Measurements from ENCODE around the gene PPP1R1B. TPM values are rescaled to one million over a fixed set of nuclear protein-coding genes. Genes with fewer than 3 reads are reported as not detected.

PPP1R1B gene
- total RNA-seq, 1 experiment from 2014 or later: not detected

DNA sequence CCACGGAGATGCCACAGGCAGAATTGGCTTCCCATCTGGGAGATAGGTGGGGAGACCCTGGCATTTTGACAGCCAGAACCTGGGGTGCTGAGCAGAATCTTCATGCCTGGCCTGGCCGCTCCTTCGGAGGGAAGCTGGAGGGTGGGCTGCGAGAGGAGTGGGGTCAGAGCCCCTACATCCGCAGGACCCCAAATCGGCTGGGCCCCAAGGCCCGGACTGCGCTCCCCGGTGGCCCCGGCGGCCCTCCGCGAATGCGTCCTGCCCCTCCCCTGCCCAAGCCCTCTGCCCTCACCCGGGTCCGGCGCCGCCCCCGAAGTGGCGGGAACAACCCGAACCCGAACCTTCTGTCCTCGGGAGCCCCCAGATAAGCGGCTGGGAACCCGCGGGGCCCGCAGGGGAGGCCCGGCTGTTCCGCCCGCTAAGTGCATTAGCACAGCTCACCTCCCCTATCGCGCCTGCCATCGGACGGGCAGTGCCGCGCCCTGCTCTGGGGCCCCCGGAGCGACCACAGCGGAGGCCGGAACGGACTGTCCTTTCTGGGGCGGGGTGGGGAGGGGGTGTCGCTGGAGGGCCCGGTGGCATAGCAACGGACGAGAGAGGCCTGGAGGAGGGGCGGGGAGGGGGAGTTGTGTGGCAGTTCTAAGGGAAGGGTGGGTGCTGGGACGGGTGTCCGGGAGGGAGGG, 40.7 kb downstream of the PPP1R1B start:
- H3K9me3 Mint-ChIP-seq (ENCODE audit: unreplicated experiment): no peaks in the 10 kb centered on the region
- H3K4me3 Mint-ChIP-seq (ENCODE audit: unreplicated experiment): peak overlapping the region; percentile 20
- H3K27ac Mint-ChIP-seq (ENCODE audit: unreplicated experiment): no peak overlapping the region
- no peak overlapping the region for H3K4me3 ChIP-seq (ENCODE audit: low read depth, low read length)
- TF ChIP-seq CTCF (IDR thresholded peaks at IDR 0.05; ENCODE audit: insufficient read depth in 1 of 2, low read depth in 1 of 2, low read length in 1 of 2, severe bottlenecking in 1 of 2, unreplicated experiment in 1 of 2): no peak
- H3K36me3 Mint-ChIP-seq (ENCODE audit: insufficient read depth, unreplicated experiment): peaks cover 10% of the 10 kb centered on the region
- peaks cover 4% of the 10 kb centered on the region for H3K27me3 Mint-ChIP-seq (ENCODE audit: insufficient read depth, unreplicated experiment)
- peaks cover 7% of the 10 kb centered on the region; the same call in 1 of the 2 replicates for H3K4me1 ChIP-seq
- no peaks in the 10 kb centered on the region for H3K27me3 ChIP-seq (replicated peaks; ENCODE audit: control insufficient read depth, insufficient read depth, low read length)
- CTCF ChIA-PET: interaction anchor here (0.8 to 2.5 kb wide), 4 partner anchors 8 to 44 kb away, joined by 3 to 12 read pairs (median 6); no protein-coding TSS in a partner anchor
- intact Hi-C loops (cut with micrococcal nuclease; ENCODE audit: unreplicated experiment): no loop called here
- BruUV-seq (replicated peaks): no TSS peak
- peaks cover 6% of the 10 kb centered on the region for H3K4me1 Mint-ChIP-seq (ENCODE audit: low read depth, unreplicated experiment)
- POLR2A ChIA-PET: no interaction called here
- no peak for DNase-seq
- no peaks in the 10 kb centered on the region for H3K9me3 ChIP-seq
- no peaks in the 10 kb centered on the region for H3K36me3 ChIP-seq (ENCODE audit: control insufficient read depth, insufficient read depth, low read length)

DNA sequence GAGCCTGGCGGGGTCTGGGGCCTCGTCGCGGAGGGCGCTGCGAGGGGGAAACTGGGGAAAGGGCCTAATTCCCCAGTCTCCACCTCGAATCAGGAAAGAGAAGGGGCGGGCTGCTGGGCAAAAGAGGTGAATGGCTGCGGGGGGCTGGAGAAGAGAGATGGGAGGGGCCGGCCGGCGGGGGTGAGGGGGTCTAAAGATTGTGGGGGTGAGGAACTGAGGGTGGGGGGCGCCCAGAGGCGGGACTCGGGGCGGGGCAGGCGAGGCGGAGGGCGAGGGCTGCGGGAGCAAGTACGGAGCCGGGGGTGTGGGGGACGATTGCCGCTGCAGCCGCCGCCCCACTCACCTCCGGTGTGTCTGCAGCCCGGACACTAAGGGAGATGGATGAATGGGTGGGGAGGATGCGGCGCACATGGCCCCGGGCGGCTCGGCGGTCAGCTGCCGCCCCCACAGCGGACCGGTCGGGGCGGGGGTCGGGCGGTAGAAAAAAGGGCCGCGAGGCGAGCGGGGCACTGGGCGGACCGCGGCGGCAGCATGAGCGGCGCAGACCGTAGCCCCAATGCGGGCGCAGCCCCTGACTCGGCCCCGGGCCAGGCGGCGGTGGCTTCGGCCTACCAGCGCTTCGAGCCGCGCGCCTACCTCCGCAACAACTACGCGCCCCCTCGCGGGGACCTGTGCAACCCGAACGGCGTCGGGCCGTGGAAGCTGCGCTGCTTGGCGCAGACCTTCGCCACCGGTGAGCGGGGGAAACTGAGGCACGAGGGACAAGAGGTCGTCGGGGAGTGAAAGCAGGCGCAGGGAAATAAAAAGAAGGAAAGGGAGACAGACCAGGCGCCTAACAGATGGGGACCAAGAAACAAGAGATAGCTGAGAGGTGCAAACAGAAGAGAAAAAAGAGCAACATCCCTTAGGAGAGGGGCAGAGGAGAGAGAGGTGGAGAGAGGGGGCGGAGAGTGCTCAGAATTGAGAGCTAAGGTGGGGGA, 41.5 kb downstream of the PPP1R1B start, which contains the start of gene PNMT:
TSS of gene PNMT (plus strand) at position 509 of the 980 bp plus-strand sequence. CDS start at position 532, 23 bp downstream.
- no peak within 1 kb of the TSS for H3K27ac Mint-ChIP-seq (ENCODE audit: unreplicated experiment)
- H3K36me3 Mint-ChIP-seq (ENCODE audit: insufficient read depth, unreplicated experiment): peaks cover 13% of the 10 kb centered on the region
- H3K4me1 Mint-ChIP-seq (ENCODE audit: low read depth, unreplicated experiment): peaks cover 6% of the 10 kb centered on the region
- peak; percentile 73 to 85 for DNase-seq
- peaks cover 4% of the 10 kb centered on the region for H3K27me3 Mint-ChIP-seq (ENCODE audit: insufficient read depth, unreplicated experiment)
- Histone ChIP-seq H3K4me3 (ENCODE audit: low read depth, low read length) (peak within 1 kb of the TSS; percentile 32), H3K36me3 (ENCODE audit: control insufficient read depth, insufficient read depth, low read length) (no peaks in the 10 kb centered on the region), H3K27me3 (replicated peaks; ENCODE audit: control insufficient read depth, insufficient read depth, low read length) (no peaks in the 10 kb centered on the region), H3K9me3 (no peaks in the 10 kb centered on the region), H3K4me1 (peaks cover 7% of the 10 kb centered on the region; the same call in 1 of the 2 replicates)
- ChIA-PET CTCF (interaction anchor here (0.6 to 4.9 kb wide), 12 partner anchors 15 to 329 kb away, joined by 3 to 44 read pairs (median 4); partner anchors contain the start of genes ERBB2 and PGAP3), POLR2A (no interaction called here)
- no peaks in the 10 kb centered on the region for H3K9me3 Mint-ChIP-seq (ENCODE audit: unreplicated experiment)
- no TSS peak for BruUV-seq (replicated peaks)
- TF ChIP-seq CTCF (IDR thresholded peaks at IDR 0.05; ENCODE audit: insufficient read depth in 1 of 2, low read depth in 1 of 2, low read length in 1 of 2, severe bottlenecking in 1 of 2, unreplicated experiment in 1 of 2): peak; percentile 68 to 79
- peak within 1 kb of the TSS; percentile 3 for H3K4me3 Mint-ChIP-seq (ENCODE audit: unreplicated experiment)
- intact Hi-C loops (cut with micrococcal nuclease; ENCODE audit: unreplicated experiment): loop anchor here (1.0 kb wide), 1 partner anchor 46 kb away; no protein-coding TSS in a partner anchor
